Hepatocyte (in vitro differentiated cells): ENCODE results near the gene PTPRD.

Experiments
- CTCF ChIP-seq: fragments of 200-600 bp; sonication (generic); IDR thresholded peaks from 2 replicates; pipeline ENCODE4 v1.5.1; 2016; ENCODE audit warnings: antibody characterized with exemption, mild to moderate bottlenecking; ENCODE audit not compliant: poor library complexity
- EZH2 ChIP-seq: fragments of 200-600 bp; sonication (generic); IDR thresholded peaks from 2 replicates; pipeline ENCODE4 v1.6.1; 2016; ENCODE audit warnings: antibody characterized with exemption, mild to moderate bottlenecking, borderline replicate concordance
- EZH2phosphoT487 ChIP-seq: fragments of 200-600 bp; sonication (generic); IDR thresholded peaks from one replicate; pipeline ENCODE4 v1.6.1; 2018; ENCODE audit warnings: antibody characterized with exemption, mild to moderate bottlenecking, low read depth, moderate library complexity; ENCODE audit not compliant: unreplicated experiment, severe bottlenecking

- no peak for TF ChIP-seq EZH2
- no peak for TF ChIP-seq CTCF
- TF ChIP-seq EZH2phosphoT487: no peak
These were observed 2219.9 kb downstream of the PTPRD start for GRCh38 chr9:8392866-8393265.
